Renal pelvis (tissue), 12 donors: ENCODE data around the gene HSD11B1L. TPM values are rescaled to one million over a fixed set of nuclear protein-coding genes. Genes with fewer than 3 reads are reported as not detected.

Source experiments
- DNase-seq: peaks from one replicate; pipeline ENCODE4 v3.0.0-alpha.2; 2013
- long read RNA-seq, 16 experiments: transcript quantifications; one replicate each; lab custom pipeline, GENCODE V29; 2026
- polyA plus RNA-seq, 3 donors: library from polyadenylated mRNA; unstranded; fragments of 120-200 nt; gene quantifications; one replicate each; pipeline ENCODE4 v1.2.1, GENCODE V29; 2013; ENCODE audit not compliant: insufficient read length in 3 of 3

HSD11B1L gene
- polyA plus RNA-seq: 10 to 100 TPM; 11.2 to 15.2 (median 11.8) TPM
- long read RNA-seq, donor 1, transcript HSD11B1L-205 (4 exons, 730 nt): major isoform, 5 of 7 reads
- long read RNA-seq, donor 1, partial matches to known transcripts: 0 of 7 reads
- long read RNA-seq, donor 1, other reads (novel, unspliced or antisense): 0 of 7 reads
- long read RNA-seq, donor 2, partial matches to known transcripts: 0 of 5 reads
- long read RNA-seq, donor 2, other reads (novel, unspliced or antisense): 0 of 5 reads
- long read RNA-seq, donor 3, partial matches to known transcripts: 0 of 4 reads
- long read RNA-seq, donor 3, other reads (novel, unspliced or antisense): 0 of 4 reads
- long read RNA-seq, donor 4, partial matches to known transcripts: 0 of 7 reads
- long read RNA-seq, donor 4, other reads (novel, unspliced or antisense): 0 of 7 reads
- long read RNA-seq, donor 5: 0 reads
- long read RNA-seq, donor 6, partial matches to known transcripts: 0 of 6 reads
- long read RNA-seq, donor 6, other reads (novel, unspliced or antisense): 0 of 6 reads
- long read RNA-seq, donor 7, partial matches to known transcripts: 0 of 6 reads
- long read RNA-seq, donor 7, other reads (novel, unspliced or antisense): 0 of 6 reads
- long read RNA-seq, donor 8, partial matches to known transcripts: 0 of 1 reads
- long read RNA-seq, donor 8, other reads (novel, unspliced or antisense): 0 of 1 reads
- long read RNA-seq, donor 9, partial matches to known transcripts: 0 of 8 reads
- long read RNA-seq, donor 9, other reads (novel, unspliced or antisense): 0 of 8 reads
- long read RNA-seq, donor 10, partial matches to known transcripts: 0 of 3 reads
- long read RNA-seq, donor 10, other reads (novel, unspliced or antisense): 0 of 3 reads
- long read RNA-seq, donor 11, partial matches to known transcripts: 0 of 3 reads
- long read RNA-seq, donor 11, other reads (novel, unspliced or antisense): 0 of 3 reads
- long read RNA-seq, donor 12, partial matches to known transcripts: 0 of 7 reads
- long read RNA-seq, donor 12, other reads (novel, unspliced or antisense): 0 of 7 reads
- long read RNA-seq, donor 13, partial matches to known transcripts: 0 of 3 reads
- long read RNA-seq, donor 13, other reads (novel, unspliced or antisense): 0 of 3 reads
- long read RNA-seq, donor 14: 0 reads
- long read RNA-seq, donor 15: 0 reads
- long read RNA-seq, donor 16, partial matches to known transcripts: 0 of 3 reads
- long read RNA-seq, donor 16, other reads (novel, unspliced or antisense): 0 of 3 reads

GRCh38 chr19:5680437-5681368, at the start of gene HSD11B1L, which contains the start of gene MICOS13:
TSS of gene HSD11B1L (plus strand) at chr19:5681027. CDS start at chr19:5684833, 3,806 bp downstream.
TSS of gene MICOS13 (minus strand) at chr19:5680516. CDS start at chr19:5680486, 30 bp downstream.
- DNase-seq: peak; percentile 99

GRCh38 chr19:5631567-5632240, 49.1 kb upstream of the HSD11B1L start:
- DNase-seq: no peak

DNA sequence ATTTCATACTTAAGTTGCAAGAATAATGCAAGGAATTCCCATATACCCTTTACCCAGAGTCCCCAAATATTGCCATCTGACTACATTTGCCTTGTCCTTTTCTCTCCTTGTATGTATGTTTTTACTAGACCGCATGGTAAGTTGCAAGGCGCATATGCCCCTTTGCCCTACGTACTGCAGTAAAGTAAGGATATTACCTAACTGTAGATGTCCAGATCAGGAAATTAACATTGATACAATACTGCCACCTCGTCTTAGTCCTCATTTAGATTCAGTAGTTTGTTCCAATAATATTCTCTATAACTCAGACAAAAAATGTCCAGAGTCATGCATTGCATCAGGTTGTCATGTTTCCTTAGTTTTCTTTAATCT, 48.6 kb upstream of the HSD11B1L start:
- no peak for DNase-seq

DNA sequence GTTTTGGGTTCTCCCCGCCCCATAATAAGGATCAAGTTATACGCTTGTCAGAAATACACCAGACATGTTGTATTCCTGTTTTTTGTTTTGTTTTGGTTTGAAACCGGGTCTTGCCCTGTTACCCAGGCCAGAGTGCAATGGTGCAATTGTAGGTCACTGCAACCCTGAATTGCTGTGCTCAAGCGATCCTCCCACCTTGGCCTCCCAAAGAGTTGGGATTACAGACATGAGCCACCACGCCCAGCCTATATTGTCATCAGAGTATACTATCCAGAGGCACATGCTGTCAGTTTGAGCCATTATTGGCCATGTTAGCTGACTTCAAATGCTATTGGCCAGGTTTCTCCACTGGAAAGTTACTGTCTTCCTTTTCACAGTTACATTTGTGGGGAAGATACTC, 48.2 kb upstream of the HSD11B1L start:
- no peak for DNase-seq

DNA sequence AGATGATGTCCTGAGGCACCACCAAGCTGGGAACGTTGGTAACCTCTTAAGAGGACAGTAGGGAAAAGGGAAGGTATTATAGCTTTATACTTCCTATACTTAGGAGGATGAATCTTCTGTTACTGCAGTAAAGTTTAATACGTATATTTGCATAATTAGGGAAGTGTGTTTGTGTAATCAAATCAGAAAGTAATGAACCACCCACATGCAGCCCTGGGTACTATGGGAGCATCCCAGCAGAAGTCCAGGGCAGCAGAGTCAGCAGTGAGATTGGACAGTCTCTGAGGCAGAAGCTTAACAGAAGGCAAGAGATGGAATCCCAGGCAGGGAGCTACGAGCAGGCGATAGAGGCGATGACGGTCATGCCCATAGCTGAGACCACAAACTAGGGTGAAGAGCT, 45.4 kb upstream of the HSD11B1L start:
- DNase-seq: no peak

DNA sequence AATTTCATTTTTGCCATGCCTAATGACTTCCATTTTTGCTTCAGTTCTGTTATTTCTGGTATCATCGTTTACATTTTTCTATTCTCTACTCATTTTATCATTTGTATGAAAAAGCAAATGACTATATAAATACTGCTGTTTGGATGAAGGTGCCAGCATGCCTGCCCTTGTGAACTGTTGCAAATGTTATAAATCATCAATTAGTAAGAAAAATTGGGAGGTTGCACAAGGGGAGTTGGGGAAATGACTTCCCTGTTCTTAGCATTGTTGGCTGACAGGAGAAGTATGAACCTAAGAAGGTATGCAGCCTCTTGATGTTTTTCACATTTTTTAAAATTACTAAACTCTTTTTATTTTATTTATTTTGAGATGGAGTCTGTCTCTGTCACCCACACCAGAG, 42.9 kb upstream of the HSD11B1L start:
- DNase-seq: no peak

DNA sequence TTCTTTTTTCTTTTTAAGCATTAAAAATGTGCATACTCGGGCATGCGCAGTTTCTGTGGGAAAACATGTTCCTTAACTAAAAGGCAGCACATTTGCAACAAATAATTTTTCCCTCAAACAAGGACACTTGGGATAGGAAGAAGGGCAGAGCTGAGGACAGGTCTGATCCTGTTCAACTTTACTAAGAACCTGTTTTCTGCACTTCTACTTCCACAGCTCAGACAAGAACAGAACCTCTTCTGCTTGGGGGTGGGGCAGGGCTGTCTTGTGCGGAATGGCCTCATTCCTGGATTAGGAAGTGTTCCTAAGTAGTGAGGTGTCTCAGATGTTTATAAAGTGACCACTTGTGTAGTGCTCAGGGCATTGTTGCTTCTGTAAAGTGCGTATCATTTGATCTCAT, 39.7 kb upstream of the HSD11B1L start:
- no peak for DNase-seq

DNA sequence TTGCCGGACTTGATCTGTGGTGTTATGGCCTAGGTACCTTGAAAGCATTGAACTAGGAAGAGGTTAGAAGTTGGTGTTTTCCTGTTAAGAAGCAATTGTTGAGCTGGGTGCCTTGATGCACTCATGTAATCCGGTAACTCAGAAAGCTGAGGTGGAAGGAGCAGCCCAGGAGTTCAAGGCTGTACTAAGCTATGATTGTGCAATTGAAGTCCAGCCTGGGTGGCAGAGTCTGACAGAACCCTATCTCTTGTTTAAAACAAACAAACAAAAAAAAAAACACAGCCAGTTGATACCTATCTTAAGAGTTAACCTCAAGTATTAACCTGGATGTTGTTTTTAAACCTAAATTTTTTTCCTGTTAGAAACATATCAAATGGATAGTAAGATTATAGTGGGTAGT, 38.6 kb upstream of the HSD11B1L start:
- no peak for DNase-seq

GRCh38 chr19:5643060-5643459, 37.8 kb upstream of the HSD11B1L start:
- DNase-seq: no peak

DNA sequence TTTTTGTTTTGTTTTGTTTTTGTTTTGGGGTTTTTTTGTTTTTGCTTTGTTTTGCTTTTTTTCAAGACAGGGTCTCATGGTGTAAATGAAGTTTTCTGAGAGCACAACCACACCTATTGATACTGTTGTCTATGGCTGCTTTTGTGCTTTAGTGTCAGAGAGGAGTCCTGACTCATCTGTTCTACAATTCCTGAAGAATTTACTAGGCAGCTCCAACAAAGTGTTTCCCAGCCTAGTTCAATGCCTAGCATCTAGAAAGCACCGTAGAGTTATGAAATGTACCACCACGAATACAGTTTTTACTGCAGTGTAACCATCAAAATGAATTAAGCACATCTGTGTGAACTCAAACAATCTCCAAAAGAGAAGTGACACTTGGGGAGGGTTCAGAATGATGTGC, 36.8 kb upstream of the HSD11B1L start:
- no peak for DNase-seq

- DNase-seq: no peak
Observed at GRCh38 chr19:5645409-5645808, 35.4 kb upstream of the HSD11B1L start.

DNA sequence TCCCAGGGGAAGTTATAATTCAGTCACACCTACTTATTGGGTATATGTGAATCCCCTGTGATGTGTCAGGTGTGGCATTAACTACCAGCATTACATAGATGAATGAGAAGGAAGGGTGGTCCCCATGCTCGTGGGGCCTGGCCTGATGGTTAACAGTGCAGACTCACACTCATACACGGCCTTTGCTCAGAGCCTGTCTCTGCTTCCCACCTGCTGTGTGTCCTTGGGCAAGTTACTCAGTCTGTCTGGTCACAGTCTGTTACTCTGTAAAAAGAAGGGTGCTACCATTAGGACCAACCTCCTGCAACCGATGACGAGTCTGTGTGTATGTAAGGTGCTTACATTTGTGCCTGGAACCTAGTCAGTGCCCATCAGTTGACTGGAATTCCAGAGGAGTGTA, 34.1 kb upstream of the HSD11B1L start:
- DNase-seq: no peak

- no peak for DNase-seq
Observed at GRCh38 chr19:5648464-5648863, 32.4 kb upstream of the HSD11B1L start.

DNA sequence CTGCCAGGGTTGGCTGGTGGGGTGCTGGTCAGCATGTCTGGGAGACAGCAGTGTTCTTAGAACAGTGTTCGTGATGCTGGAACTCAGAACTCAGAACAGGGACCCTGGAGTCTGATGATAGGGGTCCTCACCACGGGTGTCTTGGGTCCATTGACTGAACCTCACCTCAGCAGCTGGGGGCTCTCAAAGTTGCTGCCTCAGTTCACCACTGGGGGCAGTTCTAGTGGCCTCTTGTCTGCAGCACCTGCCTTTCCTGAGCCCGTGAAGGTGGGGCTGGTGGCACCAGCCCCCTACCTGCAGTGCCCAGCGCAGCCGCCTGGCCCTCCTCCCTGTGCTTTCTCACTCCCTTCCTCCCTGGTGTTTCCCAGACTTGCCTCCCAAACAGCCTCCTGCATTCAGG, 29.5 kb upstream of the HSD11B1L start:
- no peak for DNase-seq

DNA sequence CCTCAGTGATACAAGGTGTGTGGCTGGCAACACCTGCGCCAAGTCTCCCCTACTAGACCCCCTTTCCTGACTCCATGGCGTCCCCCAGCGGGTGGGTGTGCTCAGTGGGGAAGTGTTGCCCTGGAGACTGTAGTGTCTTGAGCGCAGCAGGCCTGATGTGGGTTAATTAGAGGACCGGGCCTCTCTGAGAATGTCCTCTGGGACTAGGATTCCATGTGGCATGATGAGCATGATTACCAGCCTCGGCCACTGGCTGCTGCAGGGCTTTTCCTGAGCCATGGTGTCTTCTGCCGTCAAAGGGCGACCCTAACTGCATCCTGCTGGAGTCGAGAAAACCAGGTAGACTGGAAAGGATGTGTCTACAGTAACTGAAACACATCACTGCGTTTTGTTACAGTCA, 28.6 kb upstream of the HSD11B1L start:
- no peak for DNase-seq

DNA sequence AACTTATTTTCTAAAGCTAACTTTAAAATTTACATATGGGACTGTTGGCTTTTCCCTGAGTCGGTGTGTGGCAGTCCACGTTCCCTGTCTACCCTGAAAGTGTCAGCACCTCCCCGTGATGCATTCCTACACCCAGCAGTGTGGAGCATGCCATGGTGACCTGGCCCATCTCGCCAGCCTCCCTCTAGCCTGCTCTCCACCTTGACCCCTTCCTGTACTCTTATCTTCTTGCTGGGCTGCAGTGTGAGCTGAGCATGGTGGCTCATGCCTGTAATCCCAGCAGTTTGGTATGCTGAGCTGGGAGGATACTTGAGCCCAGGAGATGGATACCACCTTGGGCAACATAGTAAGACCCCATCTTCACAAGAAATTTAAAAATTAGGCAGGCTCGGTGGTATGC, 25.9 kb upstream of the HSD11B1L start:
- no peak for DNase-seq

DNA sequence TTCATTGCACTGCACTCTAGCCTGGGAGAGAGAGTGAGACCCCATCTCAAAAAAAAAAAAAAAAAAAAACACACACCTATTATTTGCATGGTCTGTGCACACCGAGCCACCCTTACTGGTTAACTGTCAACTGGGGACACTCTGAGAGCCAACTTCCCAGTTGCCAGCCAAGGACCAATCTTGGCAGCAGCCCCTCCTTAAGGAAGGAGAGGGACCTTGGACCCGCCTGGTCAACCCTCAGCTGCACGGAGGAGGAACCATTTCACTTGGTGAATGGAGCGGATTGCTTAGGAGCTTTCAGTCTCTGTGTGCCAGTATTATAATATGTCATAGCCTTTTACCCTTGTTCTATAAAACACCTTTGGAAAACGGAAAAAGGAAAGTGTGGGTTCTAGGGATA, 25.4 kb upstream of the HSD11B1L start:
- DNase-seq: no peak

- DNase-seq: no peak
Observed at GRCh38 chr19:5661483-5661882, 19.3 kb upstream of the HSD11B1L start.

GRCh38 chr19:5663904-5664303, 16.9 kb upstream of the HSD11B1L start:
- no peak for DNase-seq

GRCh38 chr19:5664515-5664914, 16.3 kb upstream of the HSD11B1L start:
- no peak for DNase-seq
